Pancreas (tissue), 10 donors: ENCODE data around the gene FAM53B. TPM values are rescaled to one million over a fixed set of nuclear protein-coding genes. Genes with fewer than 3 reads are reported as not detected.
A peak's percentile ranks its signal among the peaks of the same experiment; 100 is the strongest.

Experiments used
- ATAC-seq, 4 donors: fragments of 200-7000 bp; cut with Tn5 transposase; one replicate each; pipeline versions ENCODE4 v1.8.0 to v1.9.1; 2020; ENCODE audit warnings: mild to moderate bottlenecking in 4 of 4, moderate library complexity in 4 of 4
- DNase-seq, 6 donors: peaks; one replicate each; pipeline ENCODE4 v3.0.0-alpha.2; 2020
- FAIRE-seq: peaks from 2 replicates; lab custom pipeline; 2012; peaks lifted over from hg19 to GRCh38; lab: Jason Lieb, UNC
- H3K27ac ChIP-seq, 4 donors: fragments of 200-600 bp; sonication (generic); 1 replicate in 3 of 4; 2 replicates in 1 of 4; pipeline versions ENCODE4 v1.5.0 to v1.8.0; 2020
- H3K27me3 ChIP-seq, 4 donors: fragments of 200-600 bp; one replicate each; pipeline ENCODE4 v1.8.0; 2021
- H3K36me3 ChIP-seq, 3 donors: fragments of 200-600 bp; sonication (generic) in 1 of 3; one replicate each; pipeline versions ENCODE4 v1.5.0 to v1.8.0; 2020 to 2021
- H3K4me1 ChIP-seq, 3 donors: fragments of 200-600 bp; one replicate each; pipeline ENCODE4 v1.8.0; 2021
- H3K4me3 ChIP-seq, 4 donors: fragments of 200-600 bp; sonication (generic) in 2 of 4; one replicate each; pipeline versions ENCODE4 v1.5.0 to v1.8.0; 2020 to 2021
- H3K9me3 ChIP-seq, 4 donors: fragments of 200-600 bp; one replicate each; pipeline ENCODE4 v1.8.0; 2021
- CTCF ChIP-seq, 4 donors: fragments of 200-600 bp; sonication (generic) in 3 of 4; IDR thresholded peaks; one replicate each; pipeline versions ENCODE4 v1.5.0 to v1.8.0; 2021; ENCODE audit warnings: antibody characterized with exemption in 4 of 4
- WGBS, 2 donors: extraction: QIAGEN DNeasy Blood & Tissue Kit; methylation state at CpG; one replicate each; pipeline ENCODE4 v1.1.7; 2013; 5-methylcytosine and 5-hydroxymethylcytosine counted together
- intact Hi-C, 3 donors: fragments of 100-400 bp; cut with DNase I; formaldehyde crosslinking; loops; one replicate each; pipeline versions ENCODE4 v1.11.1 to v1.14.2; 2022
- polyA plus RNA-seq, 2 donors: library from polyadenylated mRNA; stranded (reverse); fragments of 200-250 nt; gene quantifications; one replicate each; pipeline ENCODE4 v1.2.3, GENCODE V29; 2013
- total RNA-seq, 6 donors: library from RNA; stranded (reverse); fragmentation: NEBNext Ultra II Directional in 4 of 6; extraction: Animal tissue kit (Norgen Biotek cat#: 25700) in 4 of 6; gene quantifications; one replicate each; pipeline versions ENCODE4 v1.2.1 to v1.2.4, GENCODE V29; 2021 to 2023
- donor health status: healthy with polysubstance abuse.
- donor health status: DM: no; HTN: no; CAD: no; lungs with moderate emphysema.
- donor health status: DM: no; HTN: no; CAD: no.
- donor health status: control.
- donor health status: control.
- donor health status: Bipolar disorder and iron deficiency.
- donor health status: DM: yes; HTN: yes; CAD: no.
- donor health status: DM: no; HTN: no; CAD: no.
- donor health status: DM: no; HTN: no; CAD: no.
- donor health status: DM: yes; HTN: yes; CAD: no.

The FAM53B gene
- total and polyA plus RNA-seq, 8 donors: 5.3 to 16.4 (median 8.5) TPM

- FAIRE-seq (no peak), DNase-seq (peak in 1 of 6 donors; percentile 64), ATAC-seq (no peak)
- intact Hi-C loops: loop anchor here in 1 of 3 donors (5.0 kb wide), 1 partner anchor 95 kb away; no protein-coding TSS in a partner anchor
- Histone ChIP-seq H3K9me3 (no peaks in the 10 kb centered on the region), H3K27me3 (no peaks in the 10 kb centered on the region), H3K36me3 (no peaks in the 10 kb centered on the region), H3K4me3 (no peak overlapping the region), H3K4me1 (peaks cover 0 to 6% (median 0%) of the 10 kb centered on the region in 3 donors), H3K27ac (no peak overlapping the region)
- 96 to 97% methylated on average over 14 of the region's 14 CpGs for WGBS, 2 donors
- TF ChIP-seq CTCF (IDR thresholded peaks at IDR 0.05): no peak
Measured at GRCh38 chr10:124637091-124637700, 107.0 kb downstream of the FAM53B start.

- ATAC-seq: no peak
- H3K36me3 ChIP-seq: no peaks in the 10 kb centered on the region
- no peak for FAIRE-seq
- 90 to 92% methylated on average over 18 to 19 of the region's 19 CpGs for WGBS, 2 donors
- intact Hi-C loops: loop anchor here in 1 of 3 donors (5.0 kb wide), 1 partner anchor 96 kb away; no protein-coding TSS in a partner anchor
- H3K4me3 ChIP-seq: no peak overlapping the region
- H3K27me3 ChIP-seq: no peaks in the 10 kb centered on the region
- H3K9me3 ChIP-seq: no peaks in the 10 kb centered on the region
- H3K4me1 ChIP-seq: peaks cover 0 to 13% (median 0%) of the 10 kb centered on the region in 3 donors
- DNase-seq: peak in 1 of 6 donors; percentile 53
- H3K27ac ChIP-seq: no peak overlapping the region
- no peak for TF ChIP-seq CTCF (IDR thresholded peaks at IDR 0.05)
Measured at GRCh38 chr10:124636271-124636995, 107.7 kb downstream of the FAM53B start.

GRCh38 chr10:124632566-124632965 lies 111.6 kb downstream of the FAM53B start:
- peaks cover 0 to 13% (median 0%) of the 10 kb centered on the region in 3 donors for H3K4me1 ChIP-seq
- peak in 2 of 4 donors; percentile 6 to 12 for ATAC-seq
- H3K9me3 ChIP-seq: no peaks in the 10 kb centered on the region
- WGBS, 2 donors: 81 to 82% methylated on average over 10 of the region's 10 CpGs
- no peak overlapping the region for H3K4me3 ChIP-seq
- TF ChIP-seq CTCF (IDR thresholded peaks at IDR 0.05): no peak
- no peak for FAIRE-seq
- DNase-seq: peak in 1 of 6 donors; percentile 40
- no peaks in the 10 kb centered on the region for H3K36me3 ChIP-seq
- H3K27me3 ChIP-seq: no peaks in the 10 kb centered on the region
- intact Hi-C loops: no loop called here
- H3K27ac ChIP-seq: peak overlapping the region in 2 of 4 donors; percentile 2 to 44

- Histone ChIP-seq H3K4me1 (peaks cover 0 to 13% (median 0%) of the 10 kb centered on the region in 3 donors), H3K27me3 (no peaks in the 10 kb centered on the region), H3K4me3 (no peak overlapping the region), H3K9me3 (no peaks in the 10 kb centered on the region), H3K27ac (peak overlapping the region in 3 of 4 donors; percentile 2 to 51 (median 44)), H3K36me3 (no peaks in the 10 kb centered on the region)
- no peak for FAIRE-seq
- TF ChIP-seq CTCF (IDR thresholded peaks at IDR 0.05): peak in 3 of 4 donors; percentile 13 to 29 (median 16)
- peak; percentile 77 to 86 (median 83) for ATAC-seq
- peak in 5 of 6 donors; percentile 42 to 74 (median 70) for DNase-seq
- intact Hi-C loops: no loop called here
- WGBS, 2 donors: 39 to 50% methylated on average over 19 of the region's 19 CpGs
Measured at GRCh38 chr10:124632064-124632531, 112.1 kb downstream of the FAM53B start.
